Mesenchymal stem cell (in vitro differentiated cells and primary cell): Measurements from ENCODE around the gene CORO1C.

ENCODE experiments used
- DNase-seq: peaks from one replicate; pipeline ENCODE4 v3.0.0-alpha.2; 2013
- H2AFZ ChIP-seq: one replicate; pipeline ENCODE4 v1.6.1; 2013; ENCODE audit warnings: low read depth, mild to moderate bottlenecking, control low read depth, inconsistent platforms, low read length, moderate library complexity
- H2AK5ac ChIP-seq: 2 replicates; pipeline ENCODE4 v1.6.1; 2013; ENCODE audit warnings: low read length, moderate library complexity, mild to moderate bottlenecking, inconsistent platforms; ENCODE audit not compliant: severe bottlenecking
- H2BK120ac ChIP-seq: one replicate; pipeline ENCODE4 v1.6.1; 2013; ENCODE audit warnings: low read depth, mild to moderate bottlenecking, inconsistent platforms, low read length, moderate library complexity
- H2BK12ac ChIP-seq, 2 experiments: one replicate each; pipeline ENCODE4 v1.6.1; 2013; ENCODE audit warnings: inconsistent platforms in 2 of 2, low read length in 2 of 2, mild to moderate bottlenecking in 2 of 2, moderate library complexity in 2 of 2, control low read depth in 1 of 2
- H2BK15ac ChIP-seq: one replicate; pipeline ENCODE4 v1.6.1; 2013; ENCODE audit warnings: mild to moderate bottlenecking, low read depth, inconsistent platforms; ENCODE audit not compliant: poor library complexity, severe bottlenecking
- H2BK5ac ChIP-seq: 2 replicates; pipeline ENCODE4 v1.6.1; 2013; ENCODE audit warnings: low read depth, mild to moderate bottlenecking, low read length, control low read depth, inconsistent platforms; ENCODE audit not compliant: poor library complexity, severe bottlenecking
- H3K14ac ChIP-seq, 2 experiments: one replicate each; pipeline ENCODE4 v1.6.1; 2013; ENCODE audit warnings: inconsistent platforms in 2 of 2, low read length in 2 of 2, control low read depth in 1 of 2, mild to moderate bottlenecking in 1 of 2, moderate library complexity in 1 of 2
- H3K18ac ChIP-seq, 2 experiments: one replicate each; pipeline ENCODE4 v1.6.1; 2013; ENCODE audit warnings: inconsistent platforms in 2 of 2, low read length in 2 of 2, control low read depth in 1 of 2, low read depth in 1 of 2, mild to moderate bottlenecking in 1 of 2
- H3K23ac ChIP-seq, 2 experiments: one replicate each; pipeline ENCODE4 v1.6.1; 2013; ENCODE audit warnings: inconsistent platforms in 2 of 2, low read length in 2 of 2, mild to moderate bottlenecking in 2 of 2, moderate library complexity in 2 of 2, control low read depth in 1 of 2
- H3K27ac ChIP-seq: 2 replicates; pipeline ENCODE4 v1.5.1; 2013; ENCODE audit warnings: mild to moderate bottlenecking, moderate library complexity, low read length, control low read depth, inconsistent platforms; ENCODE audit not compliant: poor library complexity, severe bottlenecking
- H3K27me3 ChIP-seq, 2 experiments: 2 replicates each; pipeline versions ENCODE4 v1.6.1 to v1.7.0; 2013; ENCODE audit warnings: low read length in 2 of 2, mild to moderate bottlenecking in 2 of 2, moderate library complexity in 2 of 2, control low read depth in 1 of 2, inconsistent platforms in 1 of 2; ENCODE audit not compliant: control insufficient read depth in 1 of 2, insufficient read depth in 1 of 2
- H3K36me3 ChIP-seq, 2 experiments: 2 replicates each; pipeline versions ENCODE4 v1.6.1 to v1.7.0; 2013; ENCODE audit warnings: low read length in 2 of 2, control low read depth in 1 of 2, inconsistent platforms in 1 of 2, low read depth in 1 of 2, mild to moderate bottlenecking in 1 of 2; ENCODE audit not compliant: insufficient read depth in 2 of 2, control insufficient read depth in 1 of 2
- H3K4ac ChIP-seq, 2 experiments: one replicate each; pipeline ENCODE4 v1.6.1; 2013; ENCODE audit warnings: inconsistent platforms in 2 of 2, low read length in 2 of 2, mild to moderate bottlenecking in 2 of 2, moderate library complexity in 2 of 2, control low read depth in 1 of 2, low read depth in 1 of 2
- H3K4me1 ChIP-seq: 2 replicates; pipeline ENCODE4 v1.6.1; 2013; ENCODE audit warnings: low read depth, low read length, control low read depth; ENCODE audit not compliant: control insufficient read depth, insufficient read depth
- H3K4me2 ChIP-seq: 2 replicates; pipeline ENCODE4 v1.6.1; 2013; ENCODE audit warnings: low read length, mild to moderate bottlenecking, inconsistent platforms; ENCODE audit not compliant: poor library complexity, severe bottlenecking
- H3K4me3 ChIP-seq, 2 experiments: 2 replicates each; pipeline versions ENCODE4 v1.5.1 to v1.7.0; 2013; ENCODE audit warnings: low read length in 2 of 2, mild to moderate bottlenecking in 2 of 2, control low read depth in 1 of 2, low read depth in 1 of 2; ENCODE audit not compliant: insufficient read depth in 1 of 2
- H3K79me1 ChIP-seq: replicated peaks from 2 replicates; pipeline ENCODE4 v1.6.1; 2013; ENCODE audit warnings: mild to moderate bottlenecking, control low read depth, low read length, inconsistent platforms; ENCODE audit not compliant: poor library complexity, severe bottlenecking
- H3K9ac ChIP-seq: 2 replicates; pipeline ENCODE4 v1.7.0; 2013; ENCODE audit warnings: mild to moderate bottlenecking, low read length, moderate library complexity
- H3K9me3 ChIP-seq: 2 replicates; pipeline ENCODE4 v1.7.0; 2013; ENCODE audit warnings: mild to moderate bottlenecking, low read length; ENCODE audit not compliant: control insufficient read depth
- H4K8ac ChIP-seq: one replicate; pipeline ENCODE4 v1.6.1; 2013; ENCODE audit warnings: inconsistent platforms, mild to moderate bottlenecking, low read length, moderate library complexity
- H4K91ac ChIP-seq: one replicate; pipeline ENCODE4 v1.6.1; 2013; ENCODE audit warnings: mild to moderate bottlenecking, low read length, inconsistent platforms
- WGBS: methylation state at CpG from one replicate; pipeline ENCODE4 v1.1.7; 2013; ENCODE audit warnings: mixed read lengths; 5-methylcytosine and 5-hydroxymethylcytosine counted together

The CORO1C gene

GRCh38 chr12:108627134-108627920 is 104.0 kb downstream of the CORO1C start:
- Histone ChIP-seq H2AFZ (no peak overlapping the region), H3K9ac (no peak overlapping the region), H3K27me3 (no peaks in the 10 kb centered on the region), H3K4ac (peak overlapping the region in 1 of 2 experiments; percentile 71), H2AK5ac (peak overlapping the region; percentile 10), H3K4me2 (no peak overlapping the region), H3K4me1 (peaks cover 40% of the 10 kb centered on the region), H4K8ac (peak overlapping the region; percentile 45), H3K4me3 (no peak overlapping the region), H2BK120ac (peak overlapping the region; percentile 9), H2BK5ac (no peak overlapping the region), H3K14ac (no peak overlapping the region), H3K23ac (no peak overlapping the region), H3K9me3 (no peaks in the 10 kb centered on the region), H3K36me3 (peaks cover 0 to 14% of the 10 kb centered on the region in 2 experiments), H4K91ac (peak overlapping the region; percentile 59), H3K18ac (peak overlapping the region; percentile 72 to 80), H2BK12ac (peak overlapping the region; percentile 75 to 78), H3K27ac (no peak overlapping the region), H2BK15ac (no peak overlapping the region), H3K79me1 (no peaks in the 10 kb centered on the region)
- WGBS = 95% methylated on average over 8 of the region's 8 CpGs
- DNase-seq = no peak

- no peak overlapping the region for H3K4ac ChIP-seq
- no peak overlapping the region for H2BK120ac ChIP-seq
- no peak overlapping the region for H3K4me2 ChIP-seq
- no peaks in the 10 kb centered on the region for H3K27me3 ChIP-seq
- no peak overlapping the region for H2AFZ ChIP-seq
- H3K4me3 ChIP-seq = no peak overlapping the region
- H3K4me1 ChIP-seq = peaks cover 30% of the 10 kb centered on the region
- H3K36me3 ChIP-seq = peaks cover 0 to 14% of the 10 kb centered on the region in 2 experiments
- no peak overlapping the region for H4K91ac ChIP-seq
- H3K23ac ChIP-seq = no peak overlapping the region
- no peak overlapping the region for H2BK15ac ChIP-seq
- WGBS = 53% methylated on average over 3 of the region's 3 CpGs
- no peaks in the 10 kb centered on the region for H3K9me3 ChIP-seq
- H4K8ac ChIP-seq = no peak overlapping the region
- H3K9ac ChIP-seq = no peak overlapping the region
- H3K27ac ChIP-seq = no peak overlapping the region
- no peaks in the 10 kb centered on the region for H3K79me1 ChIP-seq
- H3K18ac ChIP-seq = no peak overlapping the region
- H2BK12ac ChIP-seq = peak overlapping the region in 1 of 2 experiments; percentile 7
- no peak for DNase-seq
- H2BK5ac ChIP-seq = no peak overlapping the region
- no peak overlapping the region for H3K14ac ChIP-seq
- no peak overlapping the region for H2AK5ac ChIP-seq
Measured at GRCh38 chr12:108625228-108625627, 106.1 kb downstream of the CORO1C start.

GRCh38 chr12:108623577-108623976 is 107.7 kb downstream of the CORO1C start:
- Histone ChIP-seq H3K27ac (no peak overlapping the region), H3K79me1 (no peaks in the 10 kb centered on the region), H3K9ac (no peak overlapping the region), H2BK15ac (peak overlapping the region; percentile 6), H3K9me3 (no peaks in the 10 kb centered on the region), H3K4me2 (no peak overlapping the region), H4K8ac (peak overlapping the region; percentile 19), H2BK120ac (no peak overlapping the region), H2AFZ (no peak overlapping the region), H3K18ac (peak overlapping the region in 1 of 2 experiments; percentile 16), H3K4ac (peak overlapping the region in 1 of 2 experiments; percentile 35), H4K91ac (peak overlapping the region; percentile 60), H3K36me3 (peaks cover 0 to 14% of the 10 kb centered on the region in 2 experiments), H3K4me3 (no peak overlapping the region), H2BK5ac (no peak overlapping the region), H2BK12ac (peak overlapping the region in 1 of 2 experiments; percentile 43), H2AK5ac (no peak overlapping the region), H3K23ac (no peak overlapping the region), H3K14ac (no peak overlapping the region), H3K4me1 (peaks cover 18% of the 10 kb centered on the region), H3K27me3 (no peaks in the 10 kb centered on the region)
- 95% methylated on average over 8 of the region's 8 CpGs for WGBS
- no peak for DNase-seq

GRCh38 chr12:108622921-108623514 is 108.3 kb downstream of the CORO1C start:
- Histone ChIP-seq H3K9me3 (no peaks in the 10 kb centered on the region), H4K8ac (peak overlapping the region; percentile 85), H3K14ac (peak overlapping the region in 1 of 2 experiments; percentile 35), H2BK5ac (no peak overlapping the region), H4K91ac (peak overlapping the region; percentile 60), H2BK12ac (peak overlapping the region; percentile 43 to 80), H3K4ac (peak overlapping the region in 1 of 2 experiments; percentile 17), H2AK5ac (peak overlapping the region; percentile 20), H3K4me2 (no peak overlapping the region), H3K18ac (peak overlapping the region; percentile 16 to 57), H2AFZ (no peak overlapping the region), H3K36me3 (peaks cover 0 to 14% of the 10 kb centered on the region in 2 experiments), H3K79me1 (no peaks in the 10 kb centered on the region), H3K4me1 (peaks cover 16% of the 10 kb centered on the region), H3K9ac (no peak overlapping the region), H2BK120ac (peak overlapping the region; percentile 88), H3K4me3 (no peak overlapping the region), H2BK15ac (peak overlapping the region; percentile 30), H3K27ac (no peak overlapping the region), H3K23ac (no peak overlapping the region), H3K27me3 (no peaks in the 10 kb centered on the region)
- 94% methylated on average over 14 of the region's 14 CpGs for WGBS
- DNase-seq = no peak
